Naive B cell (primary cell): ENCODE measurements around the gene FBXO38. TPM values are rescaled to one million over a fixed set of nuclear protein-coding genes. Genes with fewer than 3 reads are reported as not detected.
A peak's percentile ranks its signal among the peaks of the same experiment; 100 is the strongest.

Experiments
- ATAC-seq, 2 donors: fragments of 150-1000 bp; cut with Tn5 transposase; 2 replicates each; pipeline ENCODE4 v1.10.0; 2021; ENCODE audit warnings: low read depth in 2 of 2, mild to moderate bottlenecking in 2 of 2, moderate library complexity in 2 of 2
- DNase-seq: peaks from one replicate; pipeline ENCODE4 v3.0.0; 2022
- H3K27ac Mint-ChIP-seq, 6 donors: one replicate each; pipeline ENCODE4 v1.8.0; 2020 to 2022; ENCODE audit warnings: mild to moderate bottlenecking in 6 of 6, mixed read lengths in 6 of 6, moderate library complexity in 5 of 6, inconsistent platforms in 2 of 6
- H3K27me3 Mint-ChIP-seq, 3 donors: one replicate each; pipeline ENCODE4 v1.8.0; 2021 to 2022; ENCODE audit warnings: mixed read lengths in 3 of 3, mild to moderate bottlenecking in 1 of 3
- H3K36me3 Mint-ChIP-seq, 2 donors: one replicate each; pipeline ENCODE4 v1.8.0; 2020 to 2022; ENCODE audit warnings: mixed read lengths in 2 of 2, inconsistent platforms in 1 of 2, mild to moderate bottlenecking in 1 of 2
- H3K4me1 Mint-ChIP-seq, 3 donors: one replicate each; pipeline ENCODE4 v1.8.0; 2020 to 2022; ENCODE audit warnings: mixed read lengths in 3 of 3, inconsistent platforms in 1 of 3, mild to moderate bottlenecking in 1 of 3, moderate library complexity in 1 of 3
- H3K4me3 Mint-ChIP-seq, 8 donors: one replicate each; pipeline ENCODE4 v1.8.0; 2020 to 2022; ENCODE audit warnings: mild to moderate bottlenecking in 8 of 8, mixed read lengths in 8 of 8, moderate library complexity in 8 of 8, inconsistent platforms in 2 of 8
- H3K9me3 Mint-ChIP-seq, 7 donors: one replicate each; pipeline ENCODE4 v1.8.0; 2020 to 2022; ENCODE audit warnings: mixed read lengths in 7 of 7, mild to moderate bottlenecking in 5 of 7, inconsistent platforms in 2 of 7, moderate library complexity in 1 of 7
- polyA plus RNA-seq, 6 donors: library from polyadenylated mRNA; unstranded; fragments of 300-500 nt; fragmentation: Illumina TruSeq; gene quantifications; one replicate each; pipeline ENCODE4 v1.2.3, GENCODE V29; 2021; ENCODE audit warnings: low read depth in 6 of 6

FBXO38 gene
- polyA plus RNA-seq, 6 donors from 2014 or later = 6.6 to 22.8 (median 19.2) TPM

DNA sequence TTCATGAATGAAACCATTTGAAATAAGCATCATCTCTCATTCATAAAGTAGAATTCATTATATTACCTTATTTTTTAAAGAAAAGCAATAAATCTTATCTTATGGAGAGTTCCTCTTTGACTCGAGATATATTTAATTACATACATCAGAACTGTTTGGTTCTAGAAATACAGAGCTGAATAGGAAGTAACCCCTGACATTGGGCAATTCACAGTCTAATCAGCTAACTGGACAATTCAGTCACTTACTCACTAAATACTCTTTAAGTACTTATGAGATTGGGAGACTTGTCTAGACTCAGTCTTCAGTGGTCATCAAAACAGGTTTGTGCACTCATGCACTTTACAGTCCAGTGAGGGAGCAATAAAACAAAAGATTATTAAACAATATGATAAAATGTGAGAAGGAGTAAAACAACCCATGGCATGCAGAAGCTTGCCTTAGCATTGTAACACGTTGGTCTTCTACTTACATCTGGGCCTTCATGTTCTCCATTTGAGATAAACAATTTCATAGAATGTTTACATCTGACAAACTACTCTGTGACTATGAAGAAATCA, 11.5 kb upstream of the FBXO38 start:
- no peaks in the 10 kb centered on the region for H3K4me1 Mint-ChIP-seq
- DNase-seq = no peak
- H3K36me3 Mint-ChIP-seq = peaks cover 7 to 15% of the 10 kb centered on the region in 2 donors
- no peak for ATAC-seq
- no peak overlapping the region for H3K27ac Mint-ChIP-seq
- no peak overlapping the region for H3K4me3 Mint-ChIP-seq
- peaks cover 0 to 14% (median 9%) of the 10 kb centered on the region in 3 donors for H3K27me3 Mint-ChIP-seq
- peaks cover 6 to 22% (median 15%) of the 10 kb centered on the region in 7 donors for H3K9me3 Mint-ChIP-seq

DNA sequence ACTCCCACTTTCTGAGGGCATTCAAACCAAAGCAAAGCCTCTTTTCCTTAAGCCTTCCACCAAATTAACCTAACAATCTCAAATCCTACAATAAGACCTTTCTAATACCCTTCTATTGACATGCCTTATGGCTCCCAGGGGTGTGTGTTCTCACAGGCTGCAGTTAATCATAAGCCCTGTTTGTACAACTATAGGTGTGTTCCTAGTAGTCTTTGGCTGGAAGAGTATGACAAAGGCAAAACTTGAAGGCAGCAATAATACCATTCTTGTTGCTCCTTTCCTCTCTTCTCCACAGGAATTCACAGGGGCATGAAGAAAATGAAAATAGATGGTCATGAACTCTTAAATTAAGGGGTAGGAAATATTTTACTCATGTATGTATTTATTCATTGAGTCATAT, 10.9 kb upstream of the FBXO38 start:
- ATAC-seq (no peak), DNase-seq (no peak)
- H3K36me3 Mint-ChIP-seq = peaks cover 9 to 20% of the 10 kb centered on the region in 2 donors
- no peak overlapping the region for H3K4me3 Mint-ChIP-seq
- no peak overlapping the region for H3K27ac Mint-ChIP-seq
- H3K27me3 Mint-ChIP-seq = peaks cover 0 to 8% (median 8%) of the 10 kb centered on the region in 3 donors
- H3K4me1 Mint-ChIP-seq = no peaks in the 10 kb centered on the region
- H3K9me3 Mint-ChIP-seq = peaks cover 4 to 21% (median 14%) of the 10 kb centered on the region in 7 donors

DNA sequence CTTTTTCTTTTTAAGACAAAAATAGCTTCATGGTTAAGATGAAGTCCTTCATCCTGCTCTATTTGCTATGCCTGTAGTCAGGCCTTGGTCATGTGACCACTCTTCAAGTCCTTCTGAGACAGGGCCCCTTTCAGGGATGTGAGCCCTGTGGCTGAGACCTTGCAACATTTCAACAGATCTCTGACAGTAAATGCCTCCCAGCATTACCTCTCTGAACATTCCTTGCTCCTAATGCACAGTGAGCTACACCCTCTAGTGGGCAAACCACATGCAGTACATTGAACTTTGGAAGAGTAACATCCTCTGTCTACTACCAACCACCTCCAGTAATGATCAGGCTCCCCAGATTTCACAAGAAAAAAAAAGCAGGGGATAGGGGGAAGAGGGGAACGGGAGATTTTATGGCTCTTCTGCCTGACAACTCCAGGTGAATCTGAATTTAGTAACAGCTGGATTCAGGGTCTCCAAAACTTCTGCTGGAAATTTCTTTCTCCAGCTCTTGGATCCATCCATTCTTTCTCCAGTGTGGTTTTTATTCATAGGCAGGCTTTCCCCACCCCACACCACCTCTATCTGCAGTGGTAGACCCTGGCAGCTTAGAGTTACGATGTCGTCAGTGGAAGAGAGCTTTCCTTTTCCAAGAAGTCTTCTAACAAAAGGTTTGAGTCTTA, 8.9 kb upstream of the FBXO38 start:
- ATAC-seq = no peak
- no peaks in the 10 kb centered on the region for H3K4me1 Mint-ChIP-seq

GRCh38 chr5:148376198-148376597, 7.6 kb upstream of the FBXO38 start:
- H3K9me3 Mint-ChIP-seq = peaks cover 4 to 15% (median 6%) of the 10 kb centered on the region in 7 donors
- no peak for DNase-seq
- no peaks in the 10 kb centered on the region for H3K27me3 Mint-ChIP-seq
- H3K36me3 Mint-ChIP-seq = peaks cover 16 to 23% of the 10 kb centered on the region in 2 donors
- H3K4me1 Mint-ChIP-seq = no peaks in the 10 kb centered on the region
- no peak overlapping the region for H3K4me3 Mint-ChIP-seq
- no peak overlapping the region for H3K27ac Mint-ChIP-seq
- ATAC-seq = no peak

More for the DNA sequence above, 8.9 kb upstream of the FBXO38 start:
- H3K36me3 Mint-ChIP-seq = peaks cover 16 to 24% of the 10 kb centered on the region in 2 donors
- H3K4me3 Mint-ChIP-seq = peak overlapping the region in 1 of 8 donors; percentile 31
- H3K27ac Mint-ChIP-seq = no peak overlapping the region
- H3K9me3 Mint-ChIP-seq = peaks cover 4 to 15% (median 6%) of the 10 kb centered on the region in 7 donors
- no peak for DNase-seq
- H3K27me3 Mint-ChIP-seq = peaks cover 0 to under 1% (median 0%) of the 10 kb centered on the region in 3 donors

GRCh38 chr5:148378670-148379069, 5.1 kb upstream of the FBXO38 start:
- DNase-seq = no peak
- no peak overlapping the region for H3K27ac Mint-ChIP-seq
- H3K4me3 Mint-ChIP-seq = peak overlapping the region in 1 of 8 donors; percentile 38
- H3K9me3 Mint-ChIP-seq = peaks cover 4 to 15% (median 6%) of the 10 kb centered on the region in 7 donors
- ATAC-seq = no peak
- H3K27me3 Mint-ChIP-seq = no peaks in the 10 kb centered on the region
- H3K4me1 Mint-ChIP-seq = peaks cover 0 to 6% (median 4%) of the 10 kb centered on the region in 3 donors
- H3K36me3 Mint-ChIP-seq = peaks cover 10 to 14% of the 10 kb centered on the region in 2 donors

DNA sequence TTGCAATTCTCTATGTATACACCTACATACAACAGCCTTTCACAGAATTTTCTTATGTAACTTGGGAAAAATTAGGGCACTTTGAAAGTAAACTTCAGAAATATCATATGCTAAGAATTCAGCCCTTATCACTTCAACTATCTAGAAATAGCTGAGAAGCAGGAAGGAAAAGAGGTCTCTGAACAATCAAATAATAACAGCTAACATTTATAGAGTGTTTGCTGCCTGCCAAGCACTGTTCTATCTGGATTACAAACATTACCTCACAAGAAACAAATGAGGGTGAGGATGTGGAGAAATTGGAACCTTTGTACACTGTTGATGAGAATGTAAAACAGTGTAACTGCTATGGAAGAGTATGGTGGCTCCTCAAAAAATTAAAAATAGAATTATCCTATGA, 4.4 kb upstream of the FBXO38 start:
- Mint-ChIP-seq H3K9me3 (peaks cover 4 to 15% (median 6%) of the 10 kb centered on the region in 7 donors), H3K36me3 (peaks cover 10 to 14% of the 10 kb centered on the region in 2 donors), H3K27ac (no peak overlapping the region), H3K4me3 (no peak overlapping the region), H3K4me1 (peaks cover 5 to 12% (median 7%) of the 10 kb centered on the region in 3 donors), H3K27me3 (no peaks in the 10 kb centered on the region)
- ATAC-seq (no peak), DNase-seq (no peak)

GRCh38 chr5:148381906-148382305, 1.9 kb upstream of the FBXO38 start:
- Mint-ChIP-seq H3K9me3 (peaks cover 4 to 15% (median 6%) of the 10 kb centered on the region in 7 donors), H3K27me3 (no peaks in the 10 kb centered on the region), H3K4me1 (peaks cover 27 to 37% (median 27%) of the 10 kb centered on the region in 3 donors), H3K4me3 (peak overlapping the region in 1 of 8 donors; percentile 53), H3K27ac (no peak overlapping the region), H3K36me3 (peaks cover 10 to 14% of the 10 kb centered on the region in 2 donors)
- no peak for ATAC-seq
- DNase-seq = no peak

DNA sequence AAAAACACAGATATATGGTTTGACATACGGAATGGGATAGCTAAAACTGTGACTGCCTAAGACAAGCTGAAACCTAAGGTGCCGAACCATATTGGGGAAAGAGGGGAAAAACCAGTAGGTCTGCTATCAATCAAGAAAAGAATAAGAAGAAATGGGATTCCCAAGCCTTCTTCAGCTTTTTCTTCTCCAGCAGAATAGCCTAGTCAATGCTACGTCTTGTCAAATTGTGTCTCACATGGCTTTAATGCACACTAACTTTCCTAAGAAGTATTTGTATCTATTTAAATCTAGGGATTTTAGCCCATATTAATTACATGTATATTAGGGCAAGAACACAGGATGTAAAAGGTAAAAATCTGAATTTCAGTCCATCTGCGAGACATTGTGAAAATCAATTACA, 797 bp upstream of the FBXO38 start:
- peak overlapping the region; percentile 94 to 99 (median 99) for H3K27ac Mint-ChIP-seq
- H3K9me3 Mint-ChIP-seq = peaks cover 4 to 11% (median 6%) of the 10 kb centered on the region in 7 donors
- DNase-seq (no peak), ATAC-seq (no peak)
- H3K27me3 Mint-ChIP-seq = no peaks in the 10 kb centered on the region
- H3K36me3 Mint-ChIP-seq = peaks cover 7 to 8% of the 10 kb centered on the region in 2 donors
- H3K4me1 Mint-ChIP-seq = peaks cover 33 to 45% (median 37%) of the 10 kb centered on the region in 3 donors
- H3K4me3 Mint-ChIP-seq = peak overlapping the region; percentile 77 to 98 (median 94)

DNA sequence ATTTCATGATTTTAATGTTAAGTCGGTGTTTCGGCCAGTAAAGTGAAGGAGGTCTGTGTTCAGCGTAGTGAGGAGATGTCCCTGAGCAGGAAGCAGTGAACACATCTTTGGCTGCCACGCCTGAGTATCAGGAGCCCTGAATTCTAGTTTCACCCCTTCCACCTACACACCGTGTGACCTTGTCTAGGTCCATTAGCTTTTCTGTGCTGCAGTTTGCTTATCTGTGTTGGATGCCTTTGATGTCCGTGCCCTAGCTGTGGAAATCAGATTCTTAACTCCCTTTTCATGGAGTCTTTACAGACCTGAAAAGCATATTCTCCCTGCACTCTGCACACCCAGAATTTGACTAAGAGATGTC, 601 bp downstream of the FBXO38 start:
- Mint-ChIP-seq H3K4me1 (peaks cover 41 to 46% (median 44%) of the 10 kb centered on the region in 3 donors), H3K27ac (peak overlapping the region; percentile 94 to 99 (median 99)), H3K36me3 (no peaks in the 10 kb centered on the region), H3K27me3 (no peaks in the 10 kb centered on the region), H3K4me3 (peak overlapping the region; percentile 77 to 98 (median 94)), H3K9me3 (no peaks in the 10 kb centered on the region)
- no peak for DNase-seq
- peak; percentile 6 to 15 for ATAC-seq

- Mint-ChIP-seq H3K4me3 (peak overlapping the region; percentile 70 to 98 (median 92)), H3K36me3 (no peaks in the 10 kb centered on the region)
- no peak for DNase-seq
These were observed 1.3 kb downstream of the FBXO38 start for GRCh38 chr5:148385094-148385493.

GRCh38 chr5:148386041-148386440, 2.3 kb downstream of the FBXO38 start:
- peaks cover 47 to 55% (median 51%) of the 10 kb centered on the region in 3 donors for H3K4me1 Mint-ChIP-seq
- H3K27ac Mint-ChIP-seq = peak overlapping the region in 2 of 6 donors; percentile 82 to 94
- DNase-seq (no peak), ATAC-seq (no peak)
- no peaks in the 10 kb centered on the region for H3K9me3 Mint-ChIP-seq
- H3K36me3 Mint-ChIP-seq = no peaks in the 10 kb centered on the region
- no peaks in the 10 kb centered on the region for H3K27me3 Mint-ChIP-seq
- peak overlapping the region in 4 of 8 donors; percentile 45 to 98 (median 86) for H3K4me3 Mint-ChIP-seq

More at GRCh38 chr5:148385094-148385493, 1.3 kb downstream of the FBXO38 start:
- Mint-ChIP-seq H3K27ac (peak overlapping the region in 5 of 6 donors; percentile 75 to 99 (median 99)), H3K9me3 (no peaks in the 10 kb centered on the region), H3K27me3 (no peaks in the 10 kb centered on the region), H3K4me1 (peaks cover 41 to 48% (median 44%) of the 10 kb centered on the region in 3 donors)
- no peak for ATAC-seq

DNA sequence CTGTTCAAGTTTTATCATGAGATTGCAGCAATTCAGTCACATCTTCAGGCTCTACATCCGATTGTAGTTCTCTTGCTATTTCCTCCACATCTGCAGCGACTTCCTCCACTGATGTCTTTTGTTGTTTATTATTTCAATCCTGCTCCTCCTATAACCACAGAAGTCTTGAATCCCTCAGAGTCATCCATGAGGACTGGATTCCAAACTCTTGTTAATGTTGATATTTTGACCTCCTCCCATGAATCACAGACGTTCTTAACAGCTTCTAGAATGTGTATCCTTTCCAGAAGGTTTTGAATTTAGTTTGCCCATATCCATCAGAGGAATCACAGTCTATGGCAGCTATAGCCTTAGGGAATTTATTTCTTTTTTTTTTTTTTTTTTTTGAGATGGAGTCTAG, 3.6 kb downstream of the FBXO38 start:
- Mint-ChIP-seq H3K4me3 (peak overlapping the region in 1 of 8 donors; percentile 95), H3K27ac (peak overlapping the region in 2 of 6 donors; percentile 31 to 57), H3K9me3 (no peaks in the 10 kb centered on the region), H3K4me1 (peaks cover 55 to 64% (median 60%) of the 10 kb centered on the region in 3 donors), H3K27me3 (no peaks in the 10 kb centered on the region), H3K36me3 (no peaks in the 10 kb centered on the region)
- ATAC-seq = no peak
- no peak for DNase-seq

DNA sequence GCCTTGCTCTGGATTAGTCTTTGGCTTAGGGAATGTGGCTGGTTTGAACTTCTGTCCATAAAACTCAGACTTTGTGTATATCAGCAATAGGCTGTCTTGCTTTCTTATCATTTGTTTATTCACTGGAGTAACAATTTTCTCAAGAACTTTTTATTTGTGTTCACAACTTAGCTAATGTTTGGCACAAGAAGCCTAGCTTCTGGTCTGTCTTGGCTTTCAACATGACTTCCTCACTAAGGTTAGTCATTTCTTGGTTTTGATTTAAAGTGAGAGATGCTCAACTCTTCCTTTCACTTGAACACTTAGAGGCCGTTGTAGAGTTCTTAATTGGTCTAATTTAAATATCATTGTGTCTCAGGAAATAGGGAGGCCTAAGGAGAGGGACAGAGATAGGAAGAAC, 4.9 kb downstream of the FBXO38 start:
- DNase-seq = no peak
- H3K4me1 Mint-ChIP-seq = peaks cover 62 to 70% (median 67%) of the 10 kb centered on the region in 3 donors
- H3K27me3 Mint-ChIP-seq = no peaks in the 10 kb centered on the region
- no peak for ATAC-seq
- H3K36me3 Mint-ChIP-seq = no peaks in the 10 kb centered on the region
- H3K9me3 Mint-ChIP-seq = no peaks in the 10 kb centered on the region
- peak overlapping the region in 1 of 8 donors; percentile 34 for H3K4me3 Mint-ChIP-seq
- H3K27ac Mint-ChIP-seq = peak overlapping the region in 1 of 6 donors; percentile 35

GRCh38 chr5:148390914-148391313, 7.2 kb downstream of the FBXO38 start:
- H3K36me3 Mint-ChIP-seq = no peaks in the 10 kb centered on the region
- H3K27me3 Mint-ChIP-seq = no peaks in the 10 kb centered on the region
- peaks cover 48 to 54% (median 50%) of the 10 kb centered on the region in 3 donors for H3K4me1 Mint-ChIP-seq
- H3K27ac Mint-ChIP-seq = peak overlapping the region in 1 of 6 donors; percentile 32
- H3K4me3 Mint-ChIP-seq = no peak overlapping the region
- no peak for DNase-seq
- no peak for ATAC-seq
- no peaks in the 10 kb centered on the region for H3K9me3 Mint-ChIP-seq
